Measurements from ENCODE around the gene SRGAP3. TPM values are rescaled to one million over a fixed set of nuclear protein-coding genes. Genes with fewer than 3 reads are reported as not detected.

SRGAP3 gene
- total and polyA plus RNA-seq, 8 donors = 0.31 to 31.7 (median 5.8) TPM

DNA sequence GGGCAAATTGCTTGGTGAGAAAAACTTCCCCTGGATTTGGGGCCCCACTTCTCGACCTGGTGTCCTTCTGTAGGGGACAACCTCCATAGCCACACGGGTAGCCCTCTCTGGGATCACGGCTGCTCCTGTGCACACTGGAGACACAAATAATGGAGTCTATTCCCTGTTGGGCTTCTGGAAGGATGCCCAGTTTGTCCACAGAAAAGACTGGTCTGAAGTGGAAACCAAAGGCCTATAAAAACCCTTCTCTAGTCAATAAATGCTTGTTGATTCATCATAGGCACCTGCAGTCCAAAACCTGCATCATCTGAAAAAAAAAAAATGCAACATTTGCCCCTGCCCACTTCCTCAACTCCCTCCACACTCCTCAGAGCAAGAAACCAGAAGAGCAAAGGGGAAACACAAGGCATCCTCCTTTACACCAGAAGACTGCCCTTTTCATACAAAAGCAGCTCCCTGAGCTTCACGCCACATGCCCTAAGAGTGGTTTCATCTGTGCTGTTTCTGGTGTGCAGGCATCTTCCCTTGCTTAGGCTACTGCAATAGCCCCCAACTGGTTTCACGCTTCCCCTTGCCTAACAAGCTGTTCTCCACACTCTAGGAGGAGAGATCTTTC lies 36.3 kb downstream of the SRGAP3 start:
- intact Hi-C loops (cut with DNase I; ENCODE audit: low total_unique reads) = no loop called here
- no peaks in the 10 kb centered on the region for H3K27me3 ChIP-seq
- DNase-seq = no peak
- H3K27ac ChIP-seq = no peak overlapping the region
- H3K4me3 ChIP-seq = no peak overlapping the region
- H3K36me3 ChIP-seq = no peaks in the 10 kb centered on the region
- no peaks in the 10 kb centered on the region for H3K4me1 ChIP-seq
- no peaks in the 10 kb centered on the region for H3K9me3 ChIP-seq
- no peak for TF ChIP-seq EP300 (IDR thresholded peaks at IDR 0.05)
- 82 to 92% (median 87%) methylated on average over 5 of the region's 5 CpGs for WGBS, 5 donors

DNA sequence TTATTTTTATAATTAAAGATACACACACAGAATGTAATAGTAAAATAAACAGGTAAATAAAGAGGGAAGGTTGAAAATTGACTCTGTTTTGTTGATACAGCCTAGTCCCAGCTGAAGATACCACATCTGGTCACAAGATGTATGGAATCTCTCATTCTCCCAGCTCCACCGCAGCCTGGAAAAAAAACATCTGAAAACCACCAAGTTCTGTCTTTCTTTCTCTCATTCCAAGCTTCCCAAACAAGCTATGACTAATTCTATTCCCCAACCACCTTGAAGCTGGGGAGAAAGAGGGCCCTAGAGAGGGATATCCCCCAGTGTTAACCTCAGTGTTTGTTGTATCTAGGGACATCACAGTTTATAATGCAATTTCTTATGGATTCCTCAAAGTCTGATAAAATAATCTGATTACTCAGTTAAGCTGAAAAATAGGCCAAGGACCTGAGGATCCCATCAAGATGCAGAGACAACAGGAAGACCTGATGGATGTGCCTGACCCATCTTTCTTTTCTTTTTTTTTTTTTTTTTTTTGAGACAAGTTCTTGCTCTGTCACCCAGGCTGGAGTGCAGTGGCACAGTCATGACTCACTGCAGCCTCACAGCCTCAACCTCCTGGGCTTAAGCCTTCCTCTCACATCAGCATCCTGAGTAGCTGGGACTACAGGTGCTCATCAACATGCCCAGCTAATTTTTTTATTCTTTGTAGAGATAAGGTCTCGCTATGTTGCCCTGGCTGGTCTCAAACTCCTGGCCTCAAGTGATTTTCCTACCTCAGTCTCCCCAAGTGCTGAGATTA lies 38.1 kb downstream of the SRGAP3 start:
- H3K4me3 ChIP-seq = no peak overlapping the region

DNA sequence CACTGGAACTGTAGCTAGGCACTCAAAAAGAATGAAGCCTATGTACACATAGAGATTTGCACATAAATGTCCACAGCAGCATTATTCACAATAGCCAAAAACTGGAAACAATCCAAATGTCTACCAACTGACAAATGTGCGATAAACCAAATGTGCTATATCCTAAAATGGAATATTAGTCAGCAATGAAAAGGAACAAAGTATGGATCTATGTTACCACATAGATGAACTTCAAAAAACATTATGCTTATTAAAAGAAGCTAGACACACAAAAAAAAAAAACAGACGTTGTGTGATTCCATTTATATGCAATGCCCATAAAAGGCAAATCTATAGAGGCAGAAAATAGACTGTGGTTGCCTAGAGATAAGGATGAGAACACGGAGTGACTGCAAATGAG lies 39.7 kb downstream of the SRGAP3 start:
- WGBS, 5 donors = 87 to 94% (median 92%) methylated on average over 3 of the region's 3 CpGs
- TF ChIP-seq POLR2AphosphoS5 (IDR thresholded peaks at IDR 0.05) = no peak
- no peak for TF ChIP-seq POLR2A (IDR thresholded peaks at IDR 0.05)
- TF ChIP-seq, protein P1, sequence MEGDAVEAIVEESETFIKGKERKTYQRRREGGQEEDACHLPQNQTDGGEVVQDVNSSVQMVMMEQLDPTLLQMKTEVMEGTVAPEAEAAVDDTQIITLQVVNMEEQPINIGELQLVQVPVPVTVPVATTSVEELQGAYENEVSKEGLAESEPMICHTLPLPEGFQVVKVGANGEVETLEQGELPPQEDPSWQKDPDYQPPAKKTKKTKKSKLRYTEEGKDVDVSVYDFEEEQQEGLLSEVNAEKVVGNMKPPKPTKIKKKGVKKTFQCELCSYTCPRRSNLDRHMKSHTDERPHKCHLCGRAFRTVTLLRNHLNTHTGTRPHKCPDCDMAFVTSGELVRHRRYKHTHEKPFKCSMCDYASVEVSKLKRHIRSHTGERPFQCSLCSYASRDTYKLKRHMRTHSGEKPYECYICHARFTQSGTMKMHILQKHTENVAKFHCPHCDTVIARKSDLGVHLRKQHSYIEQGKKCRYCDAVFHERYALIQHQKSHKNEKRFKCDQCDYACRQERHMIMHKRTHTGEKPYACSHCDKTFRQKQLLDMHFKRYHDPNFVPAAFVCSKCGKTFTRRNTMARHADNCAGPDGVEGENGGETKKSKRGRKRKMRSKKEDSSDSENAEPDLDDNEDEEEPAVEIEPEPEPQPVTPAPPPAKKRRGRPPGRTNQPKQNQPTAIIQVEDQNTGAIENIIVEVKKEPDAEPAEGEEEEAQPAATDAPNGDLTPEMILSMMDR (IDR thresholded peaks at IDR 0.05) = no peak
- TF ChIP-seq EP300 (IDR thresholded peaks at IDR 0.05) = no peak
- Histone ChIP-seq H3K4me1 (no peaks in the 10 kb centered on the region), H3K9me3 (no peaks in the 10 kb centered on the region), H3K27me3 (no peaks in the 10 kb centered on the region), H3K4me3 (no peak overlapping the region), H3K36me3 (no peaks in the 10 kb centered on the region), H3K27ac (no peak overlapping the region)
- DNase-seq = no peak
- intact Hi-C loops (cut with DNase I; ENCODE audit: low total_unique reads) = no loop called here

More for the DNA sequence above, 38.1 kb downstream of the SRGAP3 start:
- intact Hi-C loops (cut with DNase I; ENCODE audit: low total_unique reads) = no loop called here
- no peak for DNase-seq
- H3K9me3 ChIP-seq = no peaks in the 10 kb centered on the region
- no peak overlapping the region for H3K27ac ChIP-seq
- H3K27me3 ChIP-seq = no peaks in the 10 kb centered on the region
- no peaks in the 10 kb centered on the region for H3K4me1 ChIP-seq
- H3K36me3 ChIP-seq = no peaks in the 10 kb centered on the region
- no peak for TF ChIP-seq EP300 (IDR thresholded peaks at IDR 0.05)
- TF ChIP-seq, protein P1 (IDR thresholded peaks at IDR 0.05) = no peak
- TF ChIP-seq POLR2AphosphoS5 (IDR thresholded peaks at IDR 0.05) = no peak
- TF ChIP-seq POLR2A (IDR thresholded peaks at IDR 0.05) = no peak
- WGBS, 5 donors = 65 to 85% (median 79%) methylated on average over 2 of the region's 2 CpGs

DNA sequence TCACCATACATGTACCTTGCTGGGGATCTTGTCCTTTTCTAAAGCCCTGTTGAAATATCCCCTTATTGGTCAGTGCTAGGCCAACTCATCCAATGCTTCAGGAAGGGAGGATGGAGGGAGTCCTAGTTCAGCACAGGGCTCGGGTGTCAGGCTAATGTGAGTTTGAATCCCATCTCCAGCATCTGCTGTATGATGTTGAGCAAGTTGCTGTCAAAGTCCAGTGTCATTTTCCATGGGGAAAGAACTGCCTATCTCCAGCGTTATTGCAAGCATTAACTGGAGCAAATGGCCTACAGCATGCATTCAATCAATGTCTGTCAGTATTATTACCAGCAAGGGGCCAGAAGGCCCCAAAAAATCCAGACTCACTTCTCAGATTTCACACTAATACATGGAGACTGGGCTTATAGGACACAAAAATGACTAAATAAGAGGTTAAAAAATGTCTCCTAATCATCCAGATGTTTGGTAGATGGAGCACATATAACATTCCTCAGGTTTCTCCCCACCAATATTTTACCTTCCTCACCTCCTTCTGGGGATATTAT lies 40.8 kb downstream of the SRGAP3 start:
- no peak for DNase-seq
- TF ChIP-seq, protein P1 (IDR thresholded peaks at IDR 0.05) = no peak
- TF ChIP-seq POLR2A (IDR thresholded peaks at IDR 0.05) (no peak), POLR2AphosphoS5 (IDR thresholded peaks at IDR 0.05) (no peak), EP300 (IDR thresholded peaks at IDR 0.05) (no peak)
- Histone ChIP-seq H3K4me1 (peaks cover 0 to 10% (median 4%) of the 10 kb centered on the region in 4 donors), H3K36me3 (no peaks in the 10 kb centered on the region), H3K27ac (no peak overlapping the region), H3K9me3 (no peaks in the 10 kb centered on the region), H3K4me3 (no peak overlapping the region), H3K27me3 (no peaks in the 10 kb centered on the region)
- intact Hi-C loops (cut with DNase I; ENCODE audit: low total_unique reads) = no loop called here
- 60 to 89% (median 83%) methylated on average over 2 of the region's 2 CpGs for WGBS, 5 donors
